Muscle layer of duodenum (tissue), 2 donors: ENCODE measurements around the gene HPDL.
"Not testable (repeated sequence)": the region's sequence is repeated elsewhere in the genome, so short reads cannot be mapped to it uniquely, and the experiment has no call there.

Experiments used
- H3K27ac ChIP-seq: one replicate; pipeline ENCODE4 v1.7.0; 2013; ENCODE audit warnings: mild to moderate bottlenecking, low read length
- H3K27me3 ChIP-seq: one replicate; pipeline ENCODE4 v1.7.0; 2013; ENCODE audit warnings: low read depth, mild to moderate bottlenecking, control low read depth, low read length
- H3K36me3 ChIP-seq, 2 donors: one replicate each; pipeline ENCODE4 v1.7.0; 2013; ENCODE audit warnings: low read length in 2 of 2, control low read depth in 1 of 2, mild to moderate bottlenecking in 1 of 2; ENCODE audit not compliant: insufficient read depth in 2 of 2, control insufficient read depth in 1 of 2
- H3K4me1 ChIP-seq, 2 donors: one replicate each; pipeline ENCODE4 v1.7.0; 2013; ENCODE audit warnings: low read length in 2 of 2, mild to moderate bottlenecking in 2 of 2, control low read depth in 1 of 2, moderate library complexity in 1 of 2; ENCODE audit not compliant: insufficient read depth in 2 of 2, control insufficient read depth in 1 of 2
- H3K4me3 ChIP-seq, 2 donors: one replicate each; pipeline ENCODE4 v1.7.0; 2013; ENCODE audit warnings: low read length in 2 of 2, low read depth in 1 of 2, mild to moderate bottlenecking in 1 of 2
- H3K9me3 ChIP-seq, 2 donors: one replicate each; pipeline ENCODE4 v1.7.0; 2013; ENCODE audit warnings: low read length in 2 of 2, control low read depth in 1 of 2, mild to moderate bottlenecking in 1 of 2; ENCODE audit not compliant: control insufficient read depth in 1 of 2
- donor health status: healthy.

The HPDL gene

DNA sequence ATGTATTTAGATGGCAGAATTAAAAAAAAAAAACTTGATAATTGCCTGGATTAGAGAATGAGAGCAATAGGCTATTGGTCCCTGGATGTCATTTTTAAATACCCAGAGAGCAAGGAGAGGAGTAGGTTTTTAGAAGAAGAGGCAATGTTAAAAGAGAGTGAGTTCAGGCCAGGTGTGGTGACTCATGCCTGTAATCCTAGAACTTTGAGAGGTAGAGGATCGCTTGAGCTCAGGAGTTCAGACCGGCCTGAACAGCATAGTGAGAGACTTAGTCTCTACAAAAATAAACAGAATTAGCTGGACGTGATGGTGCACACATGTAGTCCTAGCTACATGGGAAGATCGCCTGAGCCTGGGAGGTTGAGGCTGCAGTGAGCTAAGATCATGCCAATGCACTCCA lies 29.5 kb downstream of the HPDL start:
- no peaks in the 10 kb centered on the region for H3K27me3 ChIP-seq
- H3K27ac ChIP-seq = no peak overlapping the region
- no peaks in the 10 kb centered on the region for H3K9me3 ChIP-seq

DNA sequence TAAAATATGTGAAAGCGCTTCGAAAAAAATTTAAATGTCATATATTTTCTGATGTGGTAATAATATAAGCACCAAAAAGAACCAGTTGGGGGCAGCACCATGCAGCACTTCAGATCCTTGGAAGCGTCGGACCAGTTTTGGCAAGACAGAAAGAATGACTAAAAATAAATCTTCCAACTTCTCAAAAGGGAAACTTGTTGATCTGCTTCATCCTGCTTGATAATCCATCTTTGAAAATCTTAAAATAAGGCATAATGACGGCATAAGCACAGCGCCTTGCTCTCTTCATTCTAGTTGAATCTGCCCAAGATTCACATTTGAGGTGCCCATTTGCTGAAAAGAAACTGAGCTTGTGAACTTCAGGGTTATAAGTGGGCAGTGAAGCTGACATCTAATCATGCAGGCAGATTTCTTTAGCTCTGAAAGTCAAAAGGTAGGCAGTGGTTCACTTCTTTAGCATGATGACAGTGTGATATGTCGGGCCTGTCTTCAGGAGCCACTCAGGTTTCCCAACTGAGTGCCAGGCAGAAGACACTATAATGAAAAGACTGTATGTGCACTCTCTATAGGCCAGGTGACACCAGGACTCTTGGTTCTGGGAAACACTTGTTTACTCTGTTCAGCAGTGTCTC lies 33.3 kb downstream of the HPDL start:
- H3K27me3 ChIP-seq = no peaks in the 10 kb centered on the region
- H3K36me3 ChIP-seq = no peaks in the 10 kb centered on the region
- H3K4me1 ChIP-seq = peaks cover 8 to 13% of the 10 kb centered on the region in 2 donors
- H3K27ac ChIP-seq = peak overlapping the region; percentile 53
- no peak overlapping the region for H3K4me3 ChIP-seq
- no peaks in the 10 kb centered on the region for H3K9me3 ChIP-seq

More for the DNA sequence above, 29.5 kb downstream of the HPDL start:
- Histone ChIP-seq H3K36me3 (peaks cover 0 to 3% of the 10 kb centered on the region in 2 donors), H3K4me3 (no peak overlapping the region), H3K4me1 (peaks cover 8 to 13% of the 10 kb centered on the region in 2 donors)

DNA sequence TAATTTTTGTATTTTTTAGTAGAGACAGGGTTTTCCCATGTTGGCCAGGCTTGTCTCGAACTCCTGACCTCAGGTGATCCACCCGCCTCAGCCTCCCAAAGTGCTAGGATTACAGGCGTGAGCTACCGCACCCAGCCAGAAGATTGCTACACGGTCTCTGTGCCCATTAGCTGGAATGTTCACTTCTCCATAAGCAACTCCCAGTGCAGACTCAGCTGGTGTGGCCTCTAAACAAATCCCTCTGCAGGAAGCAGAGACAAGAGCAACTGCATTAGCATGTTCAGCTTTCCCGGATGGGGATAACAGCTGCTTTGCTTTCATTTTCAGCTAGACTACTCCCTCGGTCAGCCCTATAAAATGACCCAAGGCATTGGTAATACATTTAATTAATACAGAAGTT lies 34.3 kb downstream of the HPDL start:
- Histone ChIP-seq H3K4me3 (peak overlapping the region in 1 of 2 donors; percentile 23), H3K4me1 (peaks cover 8 to 13% of the 10 kb centered on the region in 2 donors), H3K27ac (peak overlapping the region; percentile 40)
- not testable (repeated sequence) for H3K9me3 ChIP-seq, H3K36me3 ChIP-seq, H3K27me3 ChIP-seq

DNA sequence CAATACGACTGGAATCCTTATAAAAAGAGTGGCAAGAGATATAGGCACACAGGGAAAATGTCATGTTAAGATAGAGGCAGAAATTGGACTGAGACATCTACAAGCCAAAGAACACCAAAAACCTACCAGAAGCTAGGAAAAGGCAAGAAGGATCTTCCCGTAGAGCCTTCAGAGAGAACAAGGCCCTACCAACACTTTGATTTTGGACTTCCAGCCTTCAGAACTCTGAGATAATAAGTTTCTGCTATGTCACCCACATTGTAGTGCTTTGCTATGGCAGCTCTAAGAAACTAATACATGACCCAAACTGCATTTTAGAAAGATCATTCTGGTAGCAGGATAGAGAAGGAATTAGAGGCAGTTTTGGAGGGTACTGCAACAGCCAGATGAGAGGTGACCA lies 37.6 kb downstream of the HPDL start:
- H3K36me3 ChIP-seq = no peaks in the 10 kb centered on the region
- no peaks in the 10 kb centered on the region for H3K9me3 ChIP-seq
- H3K4me3 ChIP-seq = no peak overlapping the region
- H3K27ac ChIP-seq = no peak overlapping the region
- H3K27me3 ChIP-seq = no peaks in the 10 kb centered on the region
- peaks cover 8 to 13% of the 10 kb centered on the region in 2 donors for H3K4me1 ChIP-seq

DNA sequence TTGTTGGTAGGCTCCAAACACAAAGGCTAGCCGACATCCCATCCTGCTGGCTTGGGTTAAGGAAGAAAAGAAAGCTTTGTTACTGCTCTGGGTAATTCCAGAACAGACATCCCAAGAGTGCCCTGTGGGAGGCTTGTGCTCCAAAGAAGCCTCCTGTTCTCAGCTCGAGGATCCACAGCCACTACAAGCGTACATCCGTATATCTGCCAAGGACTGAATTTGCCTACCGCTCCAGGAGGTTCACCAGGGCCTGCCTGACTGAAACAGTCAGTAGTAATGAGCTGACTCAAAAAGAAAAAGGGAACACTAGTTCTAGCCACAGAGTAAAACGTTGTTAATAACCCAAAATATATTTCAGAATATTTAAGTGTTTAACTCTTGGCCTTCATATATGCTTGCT lies 38.4 kb downstream of the HPDL start:
- Histone ChIP-seq H3K9me3 (no peaks in the 10 kb centered on the region), H3K27ac (no peak overlapping the region), H3K27me3 (no peaks in the 10 kb centered on the region), H3K4me1 (peaks cover 6 to 11% of the 10 kb centered on the region in 2 donors), H3K36me3 (no peaks in the 10 kb centered on the region), H3K4me3 (no peak overlapping the region)

DNA sequence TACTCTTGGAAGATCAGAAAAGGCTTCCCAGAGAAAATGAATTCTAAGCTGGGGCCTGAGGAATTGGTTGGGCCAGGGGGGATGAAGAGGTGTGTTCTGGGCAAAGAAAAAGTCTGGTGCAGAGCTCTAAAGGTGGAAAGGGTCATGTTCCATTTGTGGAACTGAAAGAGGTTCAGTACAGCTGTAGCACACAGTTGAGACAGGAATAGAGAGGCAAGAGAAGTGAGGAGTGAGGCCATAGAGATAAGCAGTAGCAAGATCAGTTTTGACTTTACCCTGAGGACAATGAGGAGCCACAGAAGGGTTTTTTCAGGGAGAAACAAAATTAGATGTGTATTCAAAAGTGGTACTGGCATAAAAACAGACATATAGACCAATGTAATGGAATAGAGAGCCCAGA lies 43.9 kb downstream of the HPDL start:
- H3K4me1 ChIP-seq = no peaks in the 10 kb centered on the region

DNA sequence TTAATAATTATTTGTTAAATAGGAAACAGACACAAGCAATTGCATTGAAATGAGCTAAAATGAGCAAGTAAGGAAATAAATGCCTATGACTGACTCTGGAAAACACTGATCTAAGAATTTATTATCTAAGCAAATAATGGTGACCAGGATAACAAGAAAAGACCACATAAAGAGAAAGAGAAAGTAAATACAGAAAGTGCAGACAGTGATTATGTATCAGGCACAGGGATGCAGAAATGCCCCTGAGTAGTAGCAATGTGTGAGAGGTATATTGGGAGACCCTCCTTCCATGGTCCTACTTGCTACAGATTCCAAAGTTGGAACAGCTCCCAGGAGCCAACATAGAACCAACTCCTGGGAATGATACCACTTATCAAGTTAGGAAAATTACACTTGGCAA lies 46.9 kb downstream of the HPDL start:
- Histone ChIP-seq H3K36me3 (no peaks in the 10 kb centered on the region), H3K4me1 (peaks cover 0 to 5% of the 10 kb centered on the region in 2 donors), H3K27me3 (no peaks in the 10 kb centered on the region), H3K4me3 (no peak overlapping the region), H3K27ac (no peak overlapping the region), H3K9me3 (no peaks in the 10 kb centered on the region)

More for the DNA sequence above, 43.9 kb downstream of the HPDL start:
- no peaks in the 10 kb centered on the region for H3K9me3 ChIP-seq
- H3K4me3 ChIP-seq = no peak overlapping the region
- H3K27ac ChIP-seq = no peak overlapping the region
- no peaks in the 10 kb centered on the region for H3K36me3 ChIP-seq
- H3K27me3 ChIP-seq = no peaks in the 10 kb centered on the region

DNA sequence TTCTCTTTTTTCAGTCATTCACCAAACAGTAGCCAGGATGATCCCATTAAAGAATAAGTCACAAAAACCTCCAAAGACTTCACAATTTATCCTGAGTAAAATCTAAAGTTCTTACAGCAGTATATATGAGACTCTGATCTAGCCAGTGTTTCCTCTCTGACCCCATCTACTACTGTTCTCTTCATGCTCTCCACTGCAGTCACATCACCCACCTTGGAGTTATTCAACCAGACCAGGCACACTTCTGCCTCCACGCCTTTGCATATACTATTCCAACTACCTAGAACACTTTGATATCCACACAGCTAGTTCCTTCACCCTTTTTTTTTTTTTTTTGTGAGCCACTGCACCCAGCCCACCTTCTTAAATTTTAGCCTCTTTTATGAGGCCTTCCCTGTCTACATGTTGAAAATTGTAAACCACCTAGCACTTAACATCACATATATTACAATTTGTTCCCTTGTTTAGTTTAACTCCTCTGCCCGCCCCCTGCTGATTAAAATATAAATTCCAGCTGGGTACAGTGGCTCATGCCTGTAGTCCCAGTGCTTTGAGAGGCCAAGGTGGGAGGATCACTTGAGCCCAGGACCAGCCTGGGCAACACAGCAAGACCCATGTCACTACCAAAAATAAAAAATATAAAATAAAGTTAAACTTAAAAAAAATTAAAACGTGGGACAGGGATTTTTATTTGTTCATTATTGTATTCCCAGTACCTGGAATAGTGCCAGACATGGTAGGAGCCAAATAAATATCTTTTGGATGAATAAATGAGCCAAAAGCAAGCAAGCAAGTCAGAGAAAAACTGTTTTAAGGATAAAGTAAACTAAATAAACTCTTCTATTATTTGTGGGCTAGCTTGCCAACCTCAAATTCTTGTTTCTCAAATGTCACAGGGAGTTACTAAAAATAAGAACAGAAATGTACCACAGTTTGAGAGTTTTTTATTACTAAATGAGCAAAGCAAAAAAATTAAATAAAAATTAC lies 48.7 kb downstream of the HPDL start:
- Histone ChIP-seq H3K9me3 (no peaks in the 10 kb centered on the region), H3K27ac (no peak overlapping the region), H3K27me3 (no peaks in the 10 kb centered on the region), H3K36me3 (no peaks in the 10 kb centered on the region), H3K4me3 (no peak overlapping the region), H3K4me1 (peaks cover 0 to 5% of the 10 kb centered on the region in 2 donors)

GRCh38 chr1:45378184-45378583 lies 51.5 kb downstream of the HPDL start:
- no peak overlapping the region for H3K4me3 ChIP-seq
- H3K27me3 ChIP-seq = no peaks in the 10 kb centered on the region

More at GRCh38 chr1:45378184-45378583, 51.5 kb downstream of the HPDL start:
- Histone ChIP-seq H3K9me3 (no peaks in the 10 kb centered on the region), H3K4me1 (peaks cover 0 to 5% of the 10 kb centered on the region in 2 donors), H3K27ac (no peak overlapping the region), H3K36me3 (no peaks in the 10 kb centered on the region)
